ENCODE results near the gene BRMS1. TPM values are rescaled to one million over a fixed set of nuclear protein-coding genes. Genes with fewer than 3 reads are reported as not detected.

Gene BRMS1
- total RNA-seq, 3 donors from 2014 or later (not counting 1 experiment from before 2014, with no cell fraction given): 48.1 to 55.6 (median 48.2) TPM

DNA sequence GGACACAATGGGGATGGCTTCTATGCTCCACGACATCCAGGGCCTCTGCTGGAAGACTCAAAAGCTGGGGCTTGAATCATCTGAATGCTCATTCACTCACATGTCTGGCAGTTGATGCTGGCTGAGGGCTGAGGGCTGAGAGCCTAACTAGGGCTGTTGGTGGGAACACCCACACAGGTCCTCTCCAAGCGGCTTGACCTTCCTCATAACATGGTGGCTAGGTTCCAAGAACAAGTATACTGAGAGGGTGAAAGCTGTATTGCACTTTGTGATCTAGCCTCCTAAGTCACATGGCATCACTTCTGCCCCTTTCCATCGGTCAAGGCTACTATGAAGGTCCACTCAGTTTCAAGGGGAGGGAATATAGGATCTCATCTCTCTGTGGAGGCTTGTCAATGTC is 45.7 kb downstream of the BRMS1 start:
- Histone ChIP-seq H3K4me1 (ENCODE audit: control insufficient read depth, insufficient read depth, low read length) (no peaks in the 10 kb centered on the region), H3K36me3 (ENCODE audit: control insufficient read depth, insufficient read depth, low read length) (no peaks in the 10 kb centered on the region), H3K27ac (ENCODE audit: low read length) (no peak overlapping the region), H3K4me3 (ENCODE audit: low read length) (no peak overlapping the region), H3K27me3 (ENCODE audit: control insufficient read depth, insufficient read depth, low read length) (no peaks in the 10 kb centered on the region), H3K9me3 (ENCODE audit: control insufficient read depth, insufficient read depth, low read length) (no peaks in the 10 kb centered on the region)
- TF ChIP-seq, protein P1, sequence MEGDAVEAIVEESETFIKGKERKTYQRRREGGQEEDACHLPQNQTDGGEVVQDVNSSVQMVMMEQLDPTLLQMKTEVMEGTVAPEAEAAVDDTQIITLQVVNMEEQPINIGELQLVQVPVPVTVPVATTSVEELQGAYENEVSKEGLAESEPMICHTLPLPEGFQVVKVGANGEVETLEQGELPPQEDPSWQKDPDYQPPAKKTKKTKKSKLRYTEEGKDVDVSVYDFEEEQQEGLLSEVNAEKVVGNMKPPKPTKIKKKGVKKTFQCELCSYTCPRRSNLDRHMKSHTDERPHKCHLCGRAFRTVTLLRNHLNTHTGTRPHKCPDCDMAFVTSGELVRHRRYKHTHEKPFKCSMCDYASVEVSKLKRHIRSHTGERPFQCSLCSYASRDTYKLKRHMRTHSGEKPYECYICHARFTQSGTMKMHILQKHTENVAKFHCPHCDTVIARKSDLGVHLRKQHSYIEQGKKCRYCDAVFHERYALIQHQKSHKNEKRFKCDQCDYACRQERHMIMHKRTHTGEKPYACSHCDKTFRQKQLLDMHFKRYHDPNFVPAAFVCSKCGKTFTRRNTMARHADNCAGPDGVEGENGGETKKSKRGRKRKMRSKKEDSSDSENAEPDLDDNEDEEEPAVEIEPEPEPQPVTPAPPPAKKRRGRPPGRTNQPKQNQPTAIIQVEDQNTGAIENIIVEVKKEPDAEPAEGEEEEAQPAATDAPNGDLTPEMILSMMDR (IDR thresholded peaks at IDR 0.05): no peak
- intact Hi-C loops (cut with micrococcal nuclease): no loop called here
- WGBS (ENCODE audit: insufficient coverage): 92% methylated on average over 2 of the region's 3 CpGs
- ATAC-seq (no peak), DNase-seq (no peak)
- no peaks in the 10 kb centered on the region for H3K36me3 Mint-ChIP-seq
- H3K4me1 Mint-ChIP-seq: no peaks in the 10 kb centered on the region
- H3K27ac Mint-ChIP-seq: no peak overlapping the region
- H3K9me3 Mint-ChIP-seq: no peaks in the 10 kb centered on the region
- H3K4me3 Mint-ChIP-seq: no peak overlapping the region
- peaks cover 0 to 5% of the 10 kb centered on the region in 2 donors for H3K27me3 Mint-ChIP-seq (ENCODE audit: low read depth in 2 of 2)

DNA sequence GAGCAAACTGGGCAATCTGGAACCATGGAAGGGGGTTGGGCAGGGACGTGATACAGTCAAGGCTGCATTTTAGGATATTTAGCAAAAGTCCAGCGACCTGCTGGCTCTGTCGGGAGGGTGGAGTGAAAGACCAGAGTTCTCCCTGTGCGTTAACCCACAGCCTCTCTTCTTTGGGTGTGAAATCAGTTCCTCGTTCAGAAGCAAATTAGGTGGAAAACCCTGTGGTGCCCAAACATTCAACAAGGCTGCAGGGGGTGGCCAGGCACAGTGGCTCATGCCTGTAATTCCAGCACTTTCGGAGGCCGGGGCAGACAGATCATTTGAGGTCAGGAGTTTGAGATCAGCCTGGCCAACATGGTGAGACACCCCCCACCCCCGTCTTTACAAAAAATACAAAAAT is 47.3 kb downstream of the BRMS1 start:
- Mint-ChIP-seq H3K27me3 (ENCODE audit: low read depth in 2 of 2) (peaks cover 13 to 16% of the 10 kb centered on the region in 2 donors), H3K36me3 (no peaks in the 10 kb centered on the region), H3K4me1 (peaks cover 0 to 2% of the 10 kb centered on the region in 2 donors), H3K9me3 (no peaks in the 10 kb centered on the region), H3K4me3 (no peak overlapping the region), H3K27ac (no peak overlapping the region)
- Histone ChIP-seq H3K27ac (ENCODE audit: low read length) (no peak overlapping the region), H3K36me3 (ENCODE audit: control insufficient read depth, insufficient read depth, low read length) (no peaks in the 10 kb centered on the region), H3K4me1 (ENCODE audit: control insufficient read depth, insufficient read depth, low read length) (no peaks in the 10 kb centered on the region), H3K27me3 (ENCODE audit: control insufficient read depth, insufficient read depth, low read length) (peaks cover 3% of the 10 kb centered on the region), H3K9me3 (ENCODE audit: control insufficient read depth, insufficient read depth, low read length) (no peaks in the 10 kb centered on the region), H3K4me3 (ENCODE audit: low read length) (no peak overlapping the region)
- intact Hi-C loops (cut with micrococcal nuclease): no loop called here
- DNase-seq: no peak
- ATAC-seq: no peak
- WGBS (ENCODE audit: insufficient coverage): 76% methylated on average over 8 of the region's 8 CpGs
- TF ChIP-seq, protein P1 (IDR thresholded peaks at IDR 0.05): no peak

- DNase-seq (no peak), ATAC-seq (no peak)
- Histone ChIP-seq H3K4me1 (ENCODE audit: control insufficient read depth, insufficient read depth, low read length) (peaks cover 14% of the 10 kb centered on the region), H3K27ac (ENCODE audit: low read length) (no peak overlapping the region), H3K36me3 (ENCODE audit: control insufficient read depth, insufficient read depth, low read length) (no peaks in the 10 kb centered on the region), H3K9me3 (ENCODE audit: control insufficient read depth, insufficient read depth, low read length) (no peaks in the 10 kb centered on the region), H3K4me3 (ENCODE audit: low read length) (no peak overlapping the region), H3K27me3 (ENCODE audit: control insufficient read depth, insufficient read depth, low read length) (peaks cover 11% of the 10 kb centered on the region)
- H3K27me3 Mint-ChIP-seq (ENCODE audit: low read depth in 2 of 2): peaks cover 28 to 29% of the 10 kb centered on the region in 2 donors
- no peaks in the 10 kb centered on the region for H3K36me3 Mint-ChIP-seq
- H3K4me3 Mint-ChIP-seq: no peak overlapping the region
- no peaks in the 10 kb centered on the region for H3K9me3 Mint-ChIP-seq
- peaks cover 7 to 15% of the 10 kb centered on the region in 2 donors for H3K4me1 Mint-ChIP-seq
- intact Hi-C loops (cut with micrococcal nuclease): no loop called here
- TF ChIP-seq, protein P1 (IDR thresholded peaks at IDR 0.05): no peak
- no peak overlapping the region for H3K27ac Mint-ChIP-seq
- WGBS (ENCODE audit: insufficient coverage): 83% methylated on average over 123 of the region's 123 CpGs
These were observed 50.0 kb downstream of the BRMS1 start for GRCh38 chr11:66294626-66295620.

Data from natural killer cell (primary cell).